ENCODE results near the gene INPP4A. TPM values are rescaled to one million over a fixed set of nuclear protein-coding genes. Genes with fewer than 3 reads are reported as not detected.
"Not testable (repeated sequence)": the region's sequence is repeated elsewhere in the genome, so short reads cannot be mapped to it uniquely, and the experiment has no call there.

INPP4A gene
- total RNA-seq, 1 experiment from 2014 or later = 23.4 TPM

DNA sequence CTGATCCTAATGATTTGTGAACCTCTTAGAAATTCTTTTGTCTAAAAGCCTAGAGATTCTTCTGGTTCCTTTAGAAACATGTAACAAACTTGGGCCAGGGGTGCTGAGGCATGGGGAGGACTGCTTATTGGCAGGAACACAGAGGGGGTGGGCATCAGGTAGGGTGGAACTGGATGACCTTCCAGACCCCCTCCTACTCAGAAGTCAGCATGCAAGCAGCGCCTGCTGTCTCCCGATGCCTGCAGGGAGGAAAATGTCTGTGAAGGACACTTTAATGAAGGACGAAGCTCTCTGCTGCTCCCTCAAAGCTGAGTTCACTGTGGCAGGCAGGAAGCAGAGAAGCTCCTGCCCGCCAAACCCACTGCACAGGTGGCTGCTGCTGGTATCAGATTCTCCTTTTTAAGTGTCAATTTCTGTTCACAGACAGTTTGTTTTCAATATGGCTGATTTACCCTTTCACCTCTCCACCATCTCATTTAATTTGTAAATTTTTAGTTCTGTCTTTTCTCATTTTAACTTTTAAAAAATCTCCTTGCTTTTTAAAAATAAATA is 144.3 kb downstream of the INPP4A start:
- Histone ChIP-seq H3K9me3 (ENCODE audit: low read length) (no peaks in the 10 kb centered on the region), H3K79me2 (ENCODE audit: low read length) (no peaks in the 10 kb centered on the region), H3K27ac (ENCODE audit: low read length) (no peak overlapping the region), H3K4me2 (ENCODE audit: low read length) (no peak overlapping the region), H3K9ac (ENCODE audit: low read length) (no peak overlapping the region), H3K4me1 (ENCODE audit: insufficient read depth, low read length) (no peaks in the 10 kb centered on the region), H3F3A (ENCODE audit: low read length, unreplicated experiment) (no peaks in the 10 kb centered on the region), H3K36me3 (ENCODE audit: low read depth, low read length) (0 out of 2 replicates have a peak, but pooled peaks cover 2% of the 10 kb centered on the region), H4K20me1 (ENCODE audit: low read length) (no peaks in the 10 kb centered on the region), H3K9me2 (replicated peaks; ENCODE audit: low read length) (no peaks in the 10 kb centered on the region), H2AFZ (ENCODE audit: low read length) (no peak overlapping the region), H3K27me3 (ENCODE audit: low read length) (no peaks in the 10 kb centered on the region), H3K4me3 (ENCODE audit: low read length) (no peak overlapping the region)
- ChIA-PET CTCF (no interaction called here), POLR2A (ENCODE audit: unreplicated experiment) (no interaction called here)
- BruUV-seq (replicated peaks) = no TSS peak
- no peak for TF ChIP-seq EZH2phosphoT487 (IDR thresholded peaks at IDR 0.05; ENCODE audit: borderline replicate concordance, low read length)
- no peak for TF ChIP-seq EZH2 (IDR thresholded peaks at IDR 0.05; ENCODE audit: low read length, unreplicated experiment)
- TF ChIP-seq, protein P1, sequence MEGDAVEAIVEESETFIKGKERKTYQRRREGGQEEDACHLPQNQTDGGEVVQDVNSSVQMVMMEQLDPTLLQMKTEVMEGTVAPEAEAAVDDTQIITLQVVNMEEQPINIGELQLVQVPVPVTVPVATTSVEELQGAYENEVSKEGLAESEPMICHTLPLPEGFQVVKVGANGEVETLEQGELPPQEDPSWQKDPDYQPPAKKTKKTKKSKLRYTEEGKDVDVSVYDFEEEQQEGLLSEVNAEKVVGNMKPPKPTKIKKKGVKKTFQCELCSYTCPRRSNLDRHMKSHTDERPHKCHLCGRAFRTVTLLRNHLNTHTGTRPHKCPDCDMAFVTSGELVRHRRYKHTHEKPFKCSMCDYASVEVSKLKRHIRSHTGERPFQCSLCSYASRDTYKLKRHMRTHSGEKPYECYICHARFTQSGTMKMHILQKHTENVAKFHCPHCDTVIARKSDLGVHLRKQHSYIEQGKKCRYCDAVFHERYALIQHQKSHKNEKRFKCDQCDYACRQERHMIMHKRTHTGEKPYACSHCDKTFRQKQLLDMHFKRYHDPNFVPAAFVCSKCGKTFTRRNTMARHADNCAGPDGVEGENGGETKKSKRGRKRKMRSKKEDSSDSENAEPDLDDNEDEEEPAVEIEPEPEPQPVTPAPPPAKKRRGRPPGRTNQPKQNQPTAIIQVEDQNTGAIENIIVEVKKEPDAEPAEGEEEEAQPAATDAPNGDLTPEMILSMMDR (conservative IDR thresholded peaks at IDR 0.05; ENCODE audit: low read depth, low read length) = no peak
- DNase-seq (no peak), ATAC-seq (no peak)
- intact Hi-C loops (cut with micrococcal nuclease) = no loop called here

DNA sequence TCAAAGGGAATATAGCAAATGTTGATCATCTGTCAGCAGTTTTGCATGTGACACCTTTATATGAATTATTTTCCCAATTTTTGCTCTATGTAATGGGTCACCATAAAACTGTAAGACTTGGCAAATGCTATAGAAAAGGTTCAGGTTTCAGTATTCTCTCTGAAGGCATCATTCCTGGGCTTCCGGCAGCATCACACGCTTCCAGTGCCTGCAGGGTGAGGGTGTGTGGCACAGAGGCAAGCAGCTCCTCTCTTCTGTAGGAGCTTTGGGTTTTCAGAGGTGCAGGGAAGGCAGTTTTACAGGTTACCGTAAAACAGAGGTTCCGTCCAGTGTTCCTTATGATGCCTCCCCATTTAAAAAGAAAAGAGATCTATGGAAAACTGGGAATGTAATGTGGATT is 144.8 kb downstream of the INPP4A start:
- H3K9me3 ChIP-seq (ENCODE audit: low read length) = no peaks in the 10 kb centered on the region
- ChIA-PET CTCF (no interaction called here), POLR2A (ENCODE audit: unreplicated experiment) (no interaction called here)
- no peak overlapping the region for H3K4me2 ChIP-seq (ENCODE audit: low read length)
- intact Hi-C loops (cut with micrococcal nuclease) = no loop called here
- H3F3A ChIP-seq (ENCODE audit: low read length, unreplicated experiment) = no peaks in the 10 kb centered on the region
- H3K9me2 ChIP-seq (replicated peaks; ENCODE audit: low read length) = no peaks in the 10 kb centered on the region
- H3K36me3 ChIP-seq (ENCODE audit: low read depth, low read length) = 0 out of 2 replicates have a peak, but pooled peaks cover 2% of the 10 kb centered on the region
- no peaks in the 10 kb centered on the region for H3K4me1 ChIP-seq (ENCODE audit: insufficient read depth, low read length)
- H3K27me3 ChIP-seq (ENCODE audit: low read length) = no peaks in the 10 kb centered on the region
- H3K27ac ChIP-seq (ENCODE audit: low read length) = no peak overlapping the region
- no peak overlapping the region for H3K4me3 ChIP-seq (ENCODE audit: low read length)
- DNase-seq (no peak), ATAC-seq (peak; percentile 54)
- TF ChIP-seq EZH2phosphoT487 (IDR thresholded peaks at IDR 0.05; ENCODE audit: borderline replicate concordance, low read length) (no peak), EZH2 (IDR thresholded peaks at IDR 0.05; ENCODE audit: low read length, unreplicated experiment) (no peak)
- TF ChIP-seq, protein P1 (conservative IDR thresholded peaks at IDR 0.05; ENCODE audit: low read depth, low read length) = no peak
- H2AFZ ChIP-seq (ENCODE audit: low read length) = no peak overlapping the region
- no peak overlapping the region for H3K9ac ChIP-seq (ENCODE audit: low read length)
- H4K20me1 ChIP-seq (ENCODE audit: low read length) = no peaks in the 10 kb centered on the region
- H3K79me2 ChIP-seq (ENCODE audit: low read length) = no peaks in the 10 kb centered on the region
- BruUV-seq (replicated peaks) = no TSS peak

DNA sequence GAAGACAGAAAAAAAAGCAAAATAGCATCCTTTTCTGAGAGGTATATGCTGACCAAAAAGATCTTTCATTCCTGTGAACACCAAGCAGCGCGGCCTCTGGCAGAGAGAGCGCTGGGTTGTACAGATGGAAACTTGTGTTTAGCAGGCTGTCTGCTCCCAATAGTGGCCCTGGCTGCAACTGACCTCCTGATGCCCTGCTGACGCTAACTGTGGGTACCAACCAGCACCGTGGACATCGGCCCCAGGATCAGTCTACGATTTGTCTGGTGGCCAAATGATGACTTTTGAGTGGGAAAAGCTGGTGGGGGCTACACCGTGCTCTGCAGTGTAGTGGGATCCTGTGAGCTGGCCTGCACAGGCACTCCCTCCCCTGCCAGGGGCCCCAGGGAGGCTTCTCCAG is 147.9 kb downstream of the INPP4A start:
- no peak for ATAC-seq
- TF ChIP-seq EZH2 (IDR thresholded peaks at IDR 0.05; ENCODE audit: low read length, unreplicated experiment) (no peak), EZH2phosphoT487 (IDR thresholded peaks at IDR 0.05; ENCODE audit: borderline replicate concordance, low read length) (no peak)
- TF ChIP-seq, protein P1 (conservative IDR thresholded peaks at IDR 0.05; ENCODE audit: low read depth, low read length) = no peak
- no peak for DNase-seq
- Histone ChIP-seq H3K36me3 (ENCODE audit: low read depth, low read length) (0 out of 2 replicates have a peak, but pooled peaks cover 1% of the 10 kb centered on the region), H3K4me2 (ENCODE audit: low read length) (no peak overlapping the region), H3K4me1 (ENCODE audit: insufficient read depth, low read length) (no peaks in the 10 kb centered on the region), H3K9ac (ENCODE audit: low read length) (no peak overlapping the region), H2AFZ (ENCODE audit: low read length) (no peak overlapping the region), H4K20me1 (ENCODE audit: low read length) (no peaks in the 10 kb centered on the region), H3F3A (ENCODE audit: low read length, unreplicated experiment) (no peaks in the 10 kb centered on the region), H3K27me3 (ENCODE audit: low read length) (no peaks in the 10 kb centered on the region), H3K27ac (ENCODE audit: low read length) (no peak overlapping the region), H3K9me3 (ENCODE audit: low read length) (no peaks in the 10 kb centered on the region), H3K9me2 (replicated peaks; ENCODE audit: low read length) (no peaks in the 10 kb centered on the region), H3K79me2 (ENCODE audit: low read length) (no peaks in the 10 kb centered on the region), H3K4me3 (ENCODE audit: low read length) (no peak overlapping the region)
- intact Hi-C loops (cut with micrococcal nuclease) = no loop called here
- BruUV-seq (replicated peaks) = no TSS peak
- CTCF ChIA-PET = no interaction called here
- POLR2A ChIA-PET (ENCODE audit: unreplicated experiment) = no interaction called here

DNA sequence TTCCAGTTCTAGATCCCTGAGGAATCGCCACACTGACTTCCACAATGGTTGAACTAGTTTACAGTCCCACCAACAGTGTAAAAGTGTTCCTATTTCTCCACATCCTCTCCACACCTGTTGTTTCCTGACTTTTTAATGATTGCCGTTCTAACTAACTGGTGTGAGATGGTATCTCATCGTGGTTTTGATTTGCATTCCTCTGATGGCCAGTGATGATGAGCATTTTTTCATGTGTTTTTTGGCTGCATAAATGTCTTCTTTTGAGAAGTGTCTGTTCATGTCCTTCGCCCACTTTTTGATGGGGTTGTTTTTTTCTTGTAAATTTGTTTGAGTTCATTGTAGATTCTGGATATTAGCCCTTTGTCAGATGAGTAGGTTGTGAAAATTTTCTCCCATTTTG is 150.0 kb downstream of the INPP4A start:
- peaks cover 16% of the 10 kb centered on the region for H3K4me1 ChIP-seq (ENCODE audit: insufficient read depth, low read length)
- H3K9me3 ChIP-seq (ENCODE audit: low read length); ATAC-seq; H3K4me3 ChIP-seq (ENCODE audit: low read length); H3F3A ChIP-seq (ENCODE audit: low read length, unreplicated experiment); H4K20me1 ChIP-seq (ENCODE audit: low read length); BruUV-seq (replicated peaks); H3K9ac ChIP-seq (ENCODE audit: low read length); H3K4me2 ChIP-seq (ENCODE audit: low read length); H3K27ac ChIP-seq (ENCODE audit: low read length); H3K27me3 ChIP-seq (ENCODE audit: low read length); CTCF ChIA-PET; H3K9me2 ChIP-seq (replicated peaks; ENCODE audit: low read length); intact Hi-C loops (cut with micrococcal nuclease); DNase-seq; H3K36me3 ChIP-seq (ENCODE audit: low read depth, low read length); POLR2A ChIA-PET (ENCODE audit: unreplicated experiment); H2AFZ ChIP-seq (ENCODE audit: low read length); H3K79me2 ChIP-seq (ENCODE audit: low read length): not testable (repeated sequence)

Measured in PC-3 (cell line).